ENCODE results near the gene COMMD2.

DNA sequence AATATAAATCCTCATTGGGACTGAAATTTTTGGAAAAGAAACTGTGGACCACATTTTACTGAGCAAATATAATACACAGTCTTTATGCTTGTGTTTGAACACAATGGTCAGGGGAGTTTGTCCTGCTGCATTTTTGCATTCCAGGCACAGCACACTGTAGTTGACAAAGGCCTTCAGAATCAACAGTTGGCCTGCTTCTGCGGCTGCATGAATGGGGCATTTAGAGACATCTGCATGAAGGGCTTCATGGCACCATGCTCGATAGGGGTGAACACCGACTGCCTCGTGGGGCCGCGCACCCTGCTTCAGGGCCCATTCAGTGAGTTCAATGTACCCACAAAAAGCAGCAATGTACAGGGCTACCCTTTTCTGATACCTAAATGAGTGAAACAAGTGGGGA is 15.4 kb upstream of the COMMD2 start:
- TF ChIP-seq, protein P1, sequence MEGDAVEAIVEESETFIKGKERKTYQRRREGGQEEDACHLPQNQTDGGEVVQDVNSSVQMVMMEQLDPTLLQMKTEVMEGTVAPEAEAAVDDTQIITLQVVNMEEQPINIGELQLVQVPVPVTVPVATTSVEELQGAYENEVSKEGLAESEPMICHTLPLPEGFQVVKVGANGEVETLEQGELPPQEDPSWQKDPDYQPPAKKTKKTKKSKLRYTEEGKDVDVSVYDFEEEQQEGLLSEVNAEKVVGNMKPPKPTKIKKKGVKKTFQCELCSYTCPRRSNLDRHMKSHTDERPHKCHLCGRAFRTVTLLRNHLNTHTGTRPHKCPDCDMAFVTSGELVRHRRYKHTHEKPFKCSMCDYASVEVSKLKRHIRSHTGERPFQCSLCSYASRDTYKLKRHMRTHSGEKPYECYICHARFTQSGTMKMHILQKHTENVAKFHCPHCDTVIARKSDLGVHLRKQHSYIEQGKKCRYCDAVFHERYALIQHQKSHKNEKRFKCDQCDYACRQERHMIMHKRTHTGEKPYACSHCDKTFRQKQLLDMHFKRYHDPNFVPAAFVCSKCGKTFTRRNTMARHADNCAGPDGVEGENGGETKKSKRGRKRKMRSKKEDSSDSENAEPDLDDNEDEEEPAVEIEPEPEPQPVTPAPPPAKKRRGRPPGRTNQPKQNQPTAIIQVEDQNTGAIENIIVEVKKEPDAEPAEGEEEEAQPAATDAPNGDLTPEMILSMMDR (conservative IDR thresholded peaks at IDR 0.05; ENCODE audit: low read length), result no peak
- no peak for TF ChIP-seq EZH2phosphoT487 (IDR thresholded peaks at IDR 0.05; ENCODE audit: borderline replicate concordance, low read depth, low read length)

Data from OCI-LY7 (cell line).